ENCODE data around the gene TMEM132A. TPM values are rescaled to one million over a fixed set of nuclear protein-coding genes. Genes with fewer than 3 reads are reported as not detected.

Gene TMEM132A
- total RNA-seq, 1 donor from 2014 or later: 2.4 TPM

DNA sequence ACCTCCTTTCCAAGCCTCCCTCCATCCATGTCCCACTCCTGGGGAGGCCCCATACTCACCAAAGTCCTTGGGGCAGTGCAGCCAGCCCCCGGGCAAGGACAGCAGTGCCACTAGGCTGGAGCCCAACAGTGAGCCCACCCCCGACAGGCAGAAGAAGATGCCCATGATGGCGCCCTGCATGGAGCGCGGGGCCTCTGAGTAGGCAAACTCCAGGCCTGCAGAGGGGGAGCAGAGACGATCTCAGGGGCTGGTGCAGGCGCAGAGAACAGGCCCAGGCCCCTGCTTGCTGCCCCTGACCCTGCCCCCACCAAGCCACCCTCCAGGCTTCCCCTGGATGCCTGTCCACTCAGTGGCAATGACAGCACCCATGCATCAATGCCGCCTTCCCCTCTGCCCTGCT lies 13.6 kb downstream of the TMEM132A start:
- H3K27me3 Mint-ChIP-seq (ENCODE audit: insufficient read depth): peaks cover 3% of the 10 kb centered on the region
- intact Hi-C loops (cut with micrococcal nuclease): no loop called here
- no peaks in the 10 kb centered on the region for H3K9me3 Mint-ChIP-seq
- no peak overlapping the region for H3K27ac Mint-ChIP-seq
- H3K36me3 Mint-ChIP-seq (ENCODE audit: low read depth): no peaks in the 10 kb centered on the region
- H3K4me1 Mint-ChIP-seq (ENCODE audit: low read depth): peaks cover 7% of the 10 kb centered on the region
- DNase-seq (ENCODE audit: low spot score): no peak
- H3K4me3 Mint-ChIP-seq: no peak overlapping the region

DNA sequence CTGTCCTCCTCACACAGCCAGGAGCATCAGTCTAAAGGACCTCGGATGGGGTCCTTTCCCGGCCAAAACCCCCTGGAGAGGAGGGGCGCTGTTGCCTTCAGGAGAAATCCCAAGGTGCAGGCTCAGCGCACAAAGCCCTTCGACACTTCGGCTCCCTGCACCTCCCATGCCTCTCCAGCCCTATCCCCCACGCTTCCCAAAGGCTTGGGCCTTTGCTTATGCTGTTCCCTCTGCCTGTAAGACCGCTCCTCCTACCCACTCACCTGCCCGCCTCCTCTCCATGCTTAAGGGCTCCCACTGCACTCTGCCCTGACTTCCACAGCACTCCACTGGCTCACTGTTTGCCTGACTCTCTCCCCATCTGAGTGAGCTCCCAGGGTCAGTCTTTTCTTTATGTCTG lies 14.2 kb downstream of the TMEM132A start:
- no peak for DNase-seq (ENCODE audit: low spot score)
- no peak overlapping the region for H3K4me3 Mint-ChIP-seq
- H3K27ac Mint-ChIP-seq: no peak overlapping the region
- H3K4me1 Mint-ChIP-seq (ENCODE audit: low read depth): peaks cover 7% of the 10 kb centered on the region
- intact Hi-C loops (cut with micrococcal nuclease): no loop called here
- H3K27me3 Mint-ChIP-seq (ENCODE audit: insufficient read depth): peaks cover 3% of the 10 kb centered on the region
- no peaks in the 10 kb centered on the region for H3K36me3 Mint-ChIP-seq (ENCODE audit: low read depth)
- no peaks in the 10 kb centered on the region for H3K9me3 Mint-ChIP-seq

DNA sequence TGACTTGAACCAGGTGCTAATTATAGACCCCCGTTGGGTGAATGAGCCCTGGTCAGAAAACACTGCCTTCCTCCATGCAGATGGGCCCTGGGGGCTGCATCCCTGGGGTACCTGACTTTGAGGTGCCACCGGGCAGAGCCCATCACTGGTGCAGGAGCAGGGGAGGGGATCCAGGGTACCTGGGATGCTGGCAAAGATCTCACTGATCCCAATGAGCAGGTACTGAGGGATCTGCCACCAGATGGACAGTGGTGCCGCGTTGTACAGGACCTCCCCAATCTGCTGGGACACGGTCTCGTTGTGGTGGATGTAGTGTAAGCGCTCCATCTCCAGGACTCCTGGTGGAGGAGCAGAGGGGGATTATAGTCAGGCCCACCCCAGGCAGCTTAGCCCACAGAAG lies 15.0 kb downstream of the TMEM132A start:
- no peak for DNase-seq (ENCODE audit: low spot score)
- intact Hi-C loops (cut with micrococcal nuclease): no loop called here
- H3K36me3 Mint-ChIP-seq (ENCODE audit: low read depth): no peaks in the 10 kb centered on the region
- no peak overlapping the region for H3K27ac Mint-ChIP-seq
- H3K9me3 Mint-ChIP-seq: no peaks in the 10 kb centered on the region
- H3K4me1 Mint-ChIP-seq (ENCODE audit: low read depth): peaks cover 7% of the 10 kb centered on the region
- peaks cover 3% of the 10 kb centered on the region for H3K27me3 Mint-ChIP-seq (ENCODE audit: insufficient read depth)
- H3K4me3 Mint-ChIP-seq: no peak overlapping the region

DNA sequence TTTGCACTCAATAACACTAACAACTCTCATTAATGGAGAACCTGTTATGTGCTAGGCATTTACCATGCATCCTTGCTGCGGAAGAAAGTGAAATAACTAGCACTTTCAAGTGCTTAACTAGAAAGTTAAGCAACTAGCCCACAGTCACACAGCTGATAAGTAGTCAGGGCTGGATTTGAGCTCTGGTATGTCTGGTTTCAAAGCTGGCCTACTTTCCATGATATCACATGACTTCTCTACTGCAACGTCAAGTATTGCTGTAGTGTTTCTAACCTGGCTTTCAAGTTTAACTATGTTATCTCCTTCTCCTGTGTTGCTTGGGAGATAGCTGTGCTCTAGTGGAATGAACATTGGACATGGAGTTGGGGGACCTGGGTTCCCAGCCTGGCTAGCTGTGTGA lies 15.6 kb downstream of the TMEM132A start:
- DNase-seq (ENCODE audit: low spot score): no peak
- H3K27ac Mint-ChIP-seq: no peak overlapping the region
- H3K4me1 Mint-ChIP-seq (ENCODE audit: low read depth): peaks cover 7% of the 10 kb centered on the region
- no peak overlapping the region for H3K4me3 Mint-ChIP-seq
- no peaks in the 10 kb centered on the region for H3K9me3 Mint-ChIP-seq
- H3K27me3 Mint-ChIP-seq (ENCODE audit: insufficient read depth): peaks cover 3% of the 10 kb centered on the region
- H3K36me3 Mint-ChIP-seq (ENCODE audit: low read depth): no peaks in the 10 kb centered on the region
- intact Hi-C loops (cut with micrococcal nuclease): no loop called here

DNA sequence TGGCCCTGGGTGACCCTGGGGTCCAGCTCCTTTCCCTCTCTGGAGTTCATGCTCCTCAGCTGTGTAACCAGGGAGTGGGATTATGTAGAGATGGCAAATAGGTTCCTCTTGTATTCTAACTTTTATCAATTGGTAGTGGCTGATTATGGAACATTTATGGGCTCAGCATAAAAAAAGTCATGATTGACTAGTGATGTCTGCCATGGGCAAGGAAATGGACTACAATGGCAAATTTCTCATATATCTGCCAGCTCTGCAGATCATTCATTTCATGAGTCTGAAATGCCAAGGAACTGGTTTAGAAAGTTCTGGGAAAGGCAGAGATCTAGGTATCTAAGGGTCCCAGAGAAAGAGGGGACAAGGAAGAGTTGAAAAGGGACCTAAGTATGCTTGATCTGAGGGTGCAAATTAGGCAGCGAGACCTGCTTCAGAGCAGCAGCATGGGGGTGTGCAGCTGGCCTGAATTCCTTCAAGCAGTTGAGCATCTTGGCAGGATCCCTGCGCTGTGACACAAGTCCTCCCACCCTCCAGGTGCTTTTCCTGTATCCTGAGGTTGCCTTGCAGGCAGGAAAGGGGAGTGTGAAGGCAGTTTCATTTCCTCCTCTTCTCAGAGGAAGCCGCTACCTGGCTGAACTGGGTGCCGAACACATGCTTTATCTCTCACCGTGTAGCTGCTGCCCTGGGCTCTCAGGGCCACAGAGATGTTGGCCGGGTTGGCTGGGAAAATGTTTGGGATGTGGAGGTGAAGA lies 17.3 kb downstream of the TMEM132A start:
- H3K9me3 Mint-ChIP-seq: no peaks in the 10 kb centered on the region
- DNase-seq (ENCODE audit: low spot score): no peak
- H3K27me3 Mint-ChIP-seq (ENCODE audit: insufficient read depth): peaks cover 6% of the 10 kb centered on the region
- H3K4me3 Mint-ChIP-seq: no peak overlapping the region
- H3K4me1 Mint-ChIP-seq (ENCODE audit: low read depth): peaks cover 7% of the 10 kb centered on the region
- intact Hi-C loops (cut with micrococcal nuclease): no loop called here
- H3K36me3 Mint-ChIP-seq (ENCODE audit: low read depth): no peaks in the 10 kb centered on the region
- no peak overlapping the region for H3K27ac Mint-ChIP-seq

DNA sequence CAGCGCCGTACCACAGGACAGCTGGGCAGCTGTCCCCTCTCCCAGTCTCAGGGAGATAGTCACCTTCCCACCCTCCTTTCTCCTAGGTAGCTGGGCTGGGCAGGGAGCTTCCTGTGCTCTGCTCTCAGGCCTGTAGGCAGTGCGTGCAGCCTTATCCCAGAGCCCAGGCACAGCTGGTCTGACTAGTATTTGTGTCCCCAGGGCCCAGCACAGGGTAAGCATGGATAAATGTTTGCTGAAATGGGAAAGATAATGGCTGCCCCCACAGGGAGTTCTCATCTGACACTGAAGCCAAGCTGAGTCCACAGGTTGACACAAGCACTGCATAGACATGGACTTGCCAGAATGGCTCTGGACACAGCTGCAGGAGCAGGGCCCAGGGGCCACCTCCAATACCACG lies 18.0 kb downstream of the TMEM132A start:
- intact Hi-C loops (cut with micrococcal nuclease): no loop called here
- Mint-ChIP-seq H3K4me1 (ENCODE audit: low read depth) (peaks cover 7% of the 10 kb centered on the region), H3K27me3 (ENCODE audit: insufficient read depth) (peaks cover 6% of the 10 kb centered on the region), H3K27ac (no peak overlapping the region), H3K36me3 (ENCODE audit: low read depth) (no peaks in the 10 kb centered on the region), H3K9me3 (no peaks in the 10 kb centered on the region), H3K4me3 (no peak overlapping the region)
- DNase-seq (ENCODE audit: low spot score): no peak

DNA sequence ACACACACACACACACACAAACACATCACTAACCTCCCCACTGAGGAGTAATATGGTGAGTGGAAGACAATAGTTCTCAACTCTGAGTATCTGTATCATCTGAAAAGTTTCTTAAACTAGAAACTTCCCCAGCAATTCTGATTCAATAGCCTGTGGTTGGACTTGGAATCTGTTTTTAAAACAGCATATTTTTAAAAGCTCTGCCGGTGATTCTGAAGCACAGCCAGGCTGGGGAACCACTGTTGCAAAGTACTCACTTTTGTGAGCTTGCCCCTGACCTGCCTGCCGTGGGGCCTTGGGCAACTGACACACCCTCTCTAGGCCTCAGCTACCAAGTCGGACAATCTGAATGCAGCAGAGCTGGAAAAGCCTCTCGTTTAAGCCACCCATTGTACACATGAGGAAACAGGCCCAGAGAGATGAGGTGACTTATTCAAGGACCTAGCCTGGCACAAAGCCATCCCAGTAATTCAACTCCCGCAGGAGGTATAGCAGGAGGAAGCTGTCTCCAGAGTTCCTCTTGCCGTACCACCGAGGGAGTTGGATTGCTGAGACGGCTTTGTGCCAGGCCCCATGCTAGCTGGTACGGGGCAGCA lies 18.8 kb downstream of the TMEM132A start:
- Mint-ChIP-seq H3K9me3 (no peaks in the 10 kb centered on the region), H3K27ac (no peak overlapping the region), H3K4me1 (ENCODE audit: low read depth) (peaks cover 7% of the 10 kb centered on the region), H3K27me3 (ENCODE audit: insufficient read depth) (peaks cover 6% of the 10 kb centered on the region), H3K4me3 (no peak overlapping the region), H3K36me3 (ENCODE audit: low read depth) (no peaks in the 10 kb centered on the region)
- intact Hi-C loops (cut with micrococcal nuclease): no loop called here
- no peak for DNase-seq (ENCODE audit: low spot score)

DNA sequence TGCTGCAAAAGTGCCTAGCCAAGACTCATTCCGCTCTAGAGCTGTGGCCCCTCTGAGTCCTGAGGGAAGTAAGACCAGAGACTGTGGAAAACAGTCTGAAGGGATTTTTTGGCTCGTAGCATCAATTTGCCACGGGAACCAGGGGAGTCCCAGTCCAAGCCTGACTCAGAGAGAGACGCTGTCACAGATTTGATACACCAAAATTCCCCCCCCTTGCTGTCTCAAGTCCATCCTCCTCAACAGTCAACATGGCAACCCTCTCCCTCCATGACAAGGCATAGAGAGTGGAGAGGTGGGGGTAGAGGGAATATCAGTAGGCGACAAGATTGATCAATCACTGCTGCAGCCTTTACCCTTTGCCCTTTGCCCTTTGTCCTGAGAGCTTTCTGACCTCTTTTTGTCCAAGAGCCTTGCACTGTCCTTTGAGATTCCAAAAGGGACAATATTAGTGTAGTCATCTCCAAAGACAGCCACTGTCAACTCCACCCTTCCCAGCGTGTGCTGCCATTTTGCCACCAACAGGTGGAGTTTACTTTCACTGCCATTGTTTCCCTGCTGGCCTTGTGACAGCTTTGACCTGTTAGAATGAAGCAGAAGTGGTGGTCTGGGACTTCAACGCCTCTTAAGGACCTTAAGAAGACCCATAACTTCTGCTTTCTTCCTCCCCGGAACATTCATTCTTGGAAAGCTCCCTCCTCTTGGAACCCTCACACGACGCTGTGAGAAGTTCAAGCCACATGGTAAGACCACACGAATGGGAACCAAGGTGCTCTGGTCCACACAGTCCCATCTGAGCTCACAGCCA lies 20.4 kb downstream of the TMEM132A start:
- no peak overlapping the region for H3K27ac Mint-ChIP-seq
- no peaks in the 10 kb centered on the region for H3K9me3 Mint-ChIP-seq
- intact Hi-C loops (cut with micrococcal nuclease): no loop called here
- peaks cover 10% of the 10 kb centered on the region for H3K27me3 Mint-ChIP-seq (ENCODE audit: insufficient read depth)
- DNase-seq (ENCODE audit: low spot score): no peak
- H3K36me3 Mint-ChIP-seq (ENCODE audit: low read depth): no peaks in the 10 kb centered on the region
- no peak overlapping the region for H3K4me3 Mint-ChIP-seq
- H3K4me1 Mint-ChIP-seq (ENCODE audit: low read depth): peaks cover 7% of the 10 kb centered on the region

DNA sequence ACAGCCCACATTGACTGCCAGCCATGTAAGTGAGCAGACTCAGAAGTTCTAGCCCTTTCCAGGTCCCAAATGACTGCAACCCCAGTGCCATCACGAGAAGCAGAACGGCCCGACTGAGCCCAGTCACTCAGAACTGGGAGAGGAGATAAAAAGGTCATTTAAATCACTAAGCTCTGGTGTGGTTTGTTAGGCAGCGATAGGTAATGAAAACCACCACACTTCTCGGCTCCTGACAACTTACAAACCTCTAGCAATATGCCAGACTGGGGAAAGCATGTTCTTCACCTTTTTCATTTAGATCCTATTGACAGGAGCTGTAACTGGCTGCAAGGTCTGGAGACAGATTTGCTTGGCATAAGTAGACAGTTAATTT lies 21.0 kb downstream of the TMEM132A start:
- DNase-seq (ENCODE audit: low spot score): no peak
- Mint-ChIP-seq H3K4me3 (no peak overlapping the region), H3K36me3 (ENCODE audit: low read depth) (no peaks in the 10 kb centered on the region), H3K4me1 (ENCODE audit: low read depth) (peaks cover 2% of the 10 kb centered on the region), H3K27ac (no peak overlapping the region), H3K9me3 (no peaks in the 10 kb centered on the region), H3K27me3 (ENCODE audit: insufficient read depth) (peaks cover 13% of the 10 kb centered on the region)
- intact Hi-C loops (cut with micrococcal nuclease): no loop called here

DNA sequence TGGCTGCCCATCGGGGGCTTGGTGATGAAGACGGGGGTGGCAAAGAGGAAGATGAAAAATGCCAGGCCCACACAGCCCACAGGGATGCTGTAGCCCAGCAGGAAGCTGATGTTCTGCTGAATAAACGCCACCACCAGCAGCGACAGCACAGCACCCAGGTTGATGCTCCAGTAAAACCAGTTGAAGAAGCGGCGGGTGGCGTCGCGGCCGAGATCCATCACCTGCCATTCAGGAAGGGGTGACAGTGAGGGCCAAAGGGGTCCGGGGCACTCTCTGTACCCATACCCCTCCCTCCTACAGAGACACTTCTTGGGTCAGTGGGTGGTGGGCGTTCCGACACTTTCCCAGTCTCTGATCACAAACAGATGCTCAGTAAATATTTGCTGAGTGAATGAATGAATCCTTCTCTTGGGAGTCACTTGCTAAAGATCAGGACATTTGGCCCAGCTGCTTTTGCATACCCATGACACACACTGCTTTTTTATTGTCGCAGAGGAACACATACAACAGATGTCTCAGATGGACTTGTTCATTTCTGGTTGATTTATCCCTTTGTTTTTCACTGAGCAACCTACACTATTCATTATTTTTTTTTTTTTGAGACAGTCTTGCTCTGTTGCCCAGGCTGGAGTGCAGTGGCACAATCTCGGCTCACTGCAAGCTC lies 22.5 kb downstream of the TMEM132A start:
- intact Hi-C loops (cut with micrococcal nuclease): no loop called here
- Mint-ChIP-seq H3K4me1 (ENCODE audit: low read depth) (peaks cover 2% of the 10 kb centered on the region), H3K27ac (no peak overlapping the region), H3K4me3 (no peak overlapping the region), H3K9me3 (no peaks in the 10 kb centered on the region), H3K27me3 (ENCODE audit: insufficient read depth) (peaks cover 18% of the 10 kb centered on the region), H3K36me3 (ENCODE audit: low read depth) (no peaks in the 10 kb centered on the region)
- DNase-seq (ENCODE audit: low spot score): no peak

DNA sequence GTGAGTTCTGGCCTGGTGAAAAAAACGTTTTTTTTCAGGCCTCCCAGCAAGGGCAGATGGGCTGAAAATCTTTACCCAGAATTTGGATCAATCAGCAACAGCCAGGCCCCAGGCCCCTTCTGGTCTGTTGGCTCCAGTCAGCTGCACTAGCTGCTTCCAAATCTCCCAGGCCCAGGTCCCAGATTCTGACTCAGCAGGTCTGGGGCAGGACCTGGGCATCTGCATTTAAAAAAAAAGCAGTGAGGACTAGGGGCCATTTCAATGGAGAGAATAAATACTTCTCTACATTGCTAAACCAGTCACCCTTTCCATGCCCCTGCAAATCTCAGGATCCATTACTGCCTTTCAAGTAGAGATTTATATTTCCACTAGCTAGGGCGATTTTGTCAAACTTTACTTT lies 23.4 kb downstream of the TMEM132A start:
- H3K4me1 Mint-ChIP-seq (ENCODE audit: low read depth): peaks cover 11% of the 10 kb centered on the region
- no peaks in the 10 kb centered on the region for H3K9me3 Mint-ChIP-seq
- intact Hi-C loops (cut with micrococcal nuclease): no loop called here
- DNase-seq (ENCODE audit: low spot score): no peak
- no peaks in the 10 kb centered on the region for H3K36me3 Mint-ChIP-seq (ENCODE audit: low read depth)
- H3K4me3 Mint-ChIP-seq: no peak overlapping the region
- H3K27ac Mint-ChIP-seq: no peak overlapping the region
- H3K27me3 Mint-ChIP-seq (ENCODE audit: insufficient read depth): peaks cover 26% of the 10 kb centered on the region

DNA sequence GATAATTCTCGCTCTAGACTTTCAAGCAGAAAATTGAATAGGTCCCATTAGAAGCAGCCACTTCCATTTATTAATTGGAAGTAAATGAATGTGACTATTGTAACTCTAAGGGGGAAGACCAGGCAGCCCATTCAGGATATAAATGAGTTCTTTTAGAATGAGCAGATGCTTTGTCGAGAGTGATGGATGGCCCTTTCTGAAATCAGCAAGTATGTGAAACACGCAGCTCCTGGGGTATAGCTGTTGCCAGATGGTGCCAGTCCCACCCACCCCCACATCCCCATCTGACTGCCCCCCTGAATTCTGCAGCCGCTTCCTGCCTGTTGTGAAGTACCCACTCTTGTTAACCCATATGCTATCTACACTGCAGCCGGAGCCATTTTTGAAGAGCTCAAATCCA lies 24.0 kb downstream of the TMEM132A start:
- peaks cover 15% of the 10 kb centered on the region for H3K4me1 Mint-ChIP-seq (ENCODE audit: low read depth)
- intact Hi-C loops (cut with micrococcal nuclease): no loop called here
- H3K27me3 Mint-ChIP-seq (ENCODE audit: insufficient read depth): peaks cover 30% of the 10 kb centered on the region
- H3K9me3 Mint-ChIP-seq: no peaks in the 10 kb centered on the region
- no peak for DNase-seq (ENCODE audit: low spot score)
- no peak overlapping the region for H3K27ac Mint-ChIP-seq
- no peaks in the 10 kb centered on the region for H3K36me3 Mint-ChIP-seq (ENCODE audit: low read depth)
- H3K4me3 Mint-ChIP-seq: no peak overlapping the region

DNA sequence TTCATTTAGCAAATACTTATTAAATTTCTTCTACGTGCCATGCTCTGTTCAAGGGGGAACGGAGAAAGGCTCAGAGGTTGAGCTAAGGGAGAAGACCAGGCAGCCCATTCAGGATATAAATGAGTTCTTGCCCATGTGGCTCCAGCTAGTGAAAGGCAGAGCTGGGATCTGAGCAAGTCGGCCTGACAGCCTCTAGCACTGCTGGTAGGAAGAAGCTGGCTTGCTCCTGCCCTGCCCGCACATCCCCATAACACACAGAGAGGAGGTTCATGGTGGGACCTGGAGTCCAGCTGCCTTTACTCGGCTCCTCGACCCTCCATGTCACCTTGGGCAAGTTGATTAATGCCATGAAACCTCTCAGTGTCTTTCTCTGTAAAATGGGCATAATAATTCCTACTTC lies 25.8 kb downstream of the TMEM132A start:
- no peak overlapping the region for H3K27ac Mint-ChIP-seq
- no peaks in the 10 kb centered on the region for H3K9me3 Mint-ChIP-seq
- peaks cover 34% of the 10 kb centered on the region for H3K27me3 Mint-ChIP-seq (ENCODE audit: insufficient read depth)
- peak overlapping the region; percentile 22 for H3K4me3 Mint-ChIP-seq
- peaks cover 15% of the 10 kb centered on the region for H3K4me1 Mint-ChIP-seq (ENCODE audit: low read depth)
- DNase-seq (ENCODE audit: low spot score): no peak
- intact Hi-C loops (cut with micrococcal nuclease): no loop called here
- no peaks in the 10 kb centered on the region for H3K36me3 Mint-ChIP-seq (ENCODE audit: low read depth)

Data from activated T-helper 1 cell treated with anti-CD3 and anti-CD28 coated beads, Interleukin-12 subunit alpha, Interleukin-12 subunit beta, Interleukin-2, Interleukin-4 antibody, amounts not matched to agents 30 ng/mL and 10 ng/mL and 1 ng/mL, durations not matched to agents 14 hours and 24 hours and 36 hours (primary cell).